ENCODE data around the gene RABGGTA.

RABGGTA gene

DNA sequence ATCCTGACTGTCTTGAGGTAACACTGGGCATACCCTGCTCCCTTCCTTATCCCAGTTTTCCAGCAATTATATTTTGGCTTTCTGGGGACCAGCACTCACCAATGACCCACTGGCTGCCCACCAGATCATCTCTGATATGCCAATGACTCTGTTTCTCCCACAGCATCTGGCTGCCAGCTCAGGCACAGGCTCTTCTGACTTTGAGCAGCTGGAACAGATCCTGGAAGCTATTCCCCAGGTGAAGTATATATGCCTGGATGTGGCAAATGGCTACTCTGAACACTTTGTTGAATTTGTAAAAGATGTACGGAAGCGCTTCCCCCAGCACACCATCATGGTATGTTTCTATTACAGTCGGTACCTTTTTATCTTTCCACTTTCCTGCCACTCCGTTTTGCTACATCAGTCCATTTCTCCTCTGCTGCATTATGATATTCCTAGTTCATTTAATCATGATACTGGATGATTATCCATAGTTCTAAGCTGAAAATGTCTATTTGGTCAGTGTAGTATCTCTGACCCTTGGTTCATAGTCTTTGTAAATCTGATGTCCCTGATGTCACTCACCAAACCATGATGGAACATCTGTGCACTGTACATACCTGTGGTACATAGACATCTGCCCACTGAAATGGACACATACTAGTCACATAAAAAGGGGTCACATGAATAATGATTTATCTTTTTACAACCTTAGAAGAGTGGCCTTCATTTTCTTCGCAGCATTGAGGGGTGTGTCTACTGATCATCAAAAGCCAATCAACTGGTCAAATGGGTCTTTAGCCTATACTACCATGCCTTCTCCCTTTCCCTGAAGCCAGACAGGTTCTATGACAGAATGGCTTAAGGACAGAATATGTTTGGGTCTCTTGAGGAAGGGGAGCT is 35.4 kb downstream of the RABGGTA start:
- WGBS = 93% methylated on average over 3 of the region's 5 CpGs
- no peak overlapping the region for H2AFZ ChIP-seq (ENCODE audit: low read depth, low read length)
- H3K79me1 ChIP-seq (replicated peaks; ENCODE audit: low read length, poor library complexity, severe bottlenecking) = peaks cover 39% of the 10 kb centered on the region
- H3K4me1 ChIP-seq (ENCODE audit: control insufficient read depth, insufficient read depth, low read depth, low read length) = peaks cover 17% of the 10 kb centered on the region
- peaks cover 39 to 72% of the 10 kb centered on the region in 2 experiments for H3K36me3 ChIP-seq (ENCODE audit: control insufficient read depth in 1 of 2, insufficient read depth in 2 of 2, low read depth in 1 of 2, low read length in 2 of 2)
- no peak overlapping the region for H4K91ac ChIP-seq (ENCODE audit: low read length)
- H3K23ac ChIP-seq (ENCODE audit: low read length in 2 of 2) = no peak overlapping the region
- no peak overlapping the region for H3K9ac ChIP-seq (ENCODE audit: low read length)
- no peak overlapping the region for H2AK5ac ChIP-seq (ENCODE audit: low read length, severe bottlenecking)
- no peak overlapping the region for H2BK120ac ChIP-seq (ENCODE audit: low read depth, low read length)
- no peak for DNase-seq
- no peak overlapping the region for H3K27ac ChIP-seq (ENCODE audit: low read length, poor library complexity, severe bottlenecking)
- no peak overlapping the region for H3K4ac ChIP-seq (ENCODE audit: low read depth in 1 of 2, low read length in 2 of 2)
- no peak overlapping the region for H3K18ac ChIP-seq (ENCODE audit: low read depth in 1 of 2, low read length in 2 of 2)
- no peak overlapping the region for H2BK5ac ChIP-seq (ENCODE audit: low read depth, low read length, poor library complexity, severe bottlenecking)
- no peak overlapping the region for H2BK12ac ChIP-seq (ENCODE audit: low read length in 2 of 2)
- no peaks in the 10 kb centered on the region for H3K27me3 ChIP-seq (ENCODE audit: control insufficient read depth in 1 of 2, insufficient read depth in 1 of 2, low read length in 2 of 2)
- H2BK15ac ChIP-seq (ENCODE audit: low read depth, poor library complexity, severe bottlenecking) = no peak overlapping the region
- H3K4me3 ChIP-seq (ENCODE audit: insufficient read depth in 1 of 2, low read depth in 1 of 2, low read length in 2 of 2) = no peak overlapping the region
- H3K4me2 ChIP-seq (ENCODE audit: low read length, poor library complexity, severe bottlenecking) = no peak overlapping the region
- no peak overlapping the region for H4K8ac ChIP-seq (ENCODE audit: low read length)
- no peak overlapping the region for H3K14ac ChIP-seq (ENCODE audit: low read length in 2 of 2)
- no peaks in the 10 kb centered on the region for H3K9me3 ChIP-seq (ENCODE audit: control insufficient read depth, low read length)

DNA sequence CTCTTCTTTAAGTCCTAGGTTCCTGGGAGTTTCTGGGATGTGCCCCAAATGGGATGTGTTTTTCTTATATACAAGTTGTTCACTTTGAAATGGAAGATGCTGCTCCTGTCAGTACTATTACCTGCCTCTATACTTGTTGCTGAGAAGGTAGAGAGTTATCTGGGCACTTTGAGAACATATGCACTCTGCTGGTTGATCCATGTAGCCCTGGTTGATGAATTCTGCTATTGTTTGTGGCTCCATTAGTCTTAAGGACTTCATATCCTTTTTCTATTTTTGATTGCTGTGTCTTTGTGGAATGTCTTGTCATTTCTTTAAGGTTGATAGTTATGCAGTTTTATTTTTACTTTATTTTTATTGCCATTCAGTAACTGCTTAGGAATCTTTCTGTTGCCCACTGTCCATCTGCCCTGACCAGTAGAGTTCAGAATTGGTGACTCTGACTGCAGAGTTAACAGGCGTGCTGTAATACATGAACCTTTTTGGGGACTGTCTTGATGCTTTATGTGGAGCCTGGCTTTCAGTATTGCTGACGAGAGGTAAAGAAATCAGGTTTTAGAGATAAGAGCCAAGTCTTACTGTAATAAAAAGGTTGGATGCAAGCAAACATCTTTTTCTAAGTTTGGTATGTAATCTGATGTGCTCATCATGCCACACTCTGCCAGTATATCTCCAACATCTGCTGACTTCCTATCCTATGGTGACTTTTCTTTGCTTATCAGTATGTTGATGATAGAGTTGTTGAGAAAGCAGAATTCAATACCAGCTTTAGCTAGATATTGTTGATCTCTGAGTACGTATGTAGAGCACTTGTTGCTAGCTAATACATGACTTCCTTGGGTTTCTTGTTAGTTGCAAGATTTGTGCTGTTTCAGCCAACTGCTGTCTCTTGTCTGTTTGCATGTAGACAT is 37.0 kb downstream of the RABGGTA start:
- no peaks in the 10 kb centered on the region for H3K9me3 ChIP-seq (ENCODE audit: control insufficient read depth, low read length)
- no peak overlapping the region for H3K4ac ChIP-seq (ENCODE audit: low read depth in 1 of 2, low read length in 2 of 2)
- no peak overlapping the region for H4K91ac ChIP-seq (ENCODE audit: low read length)
- H2AK5ac ChIP-seq (ENCODE audit: low read length, severe bottlenecking) = no peak overlapping the region
- peak overlapping the region; percentile 98 for H3K9ac ChIP-seq (ENCODE audit: low read length)
- H2BK15ac ChIP-seq (ENCODE audit: low read depth, poor library complexity, severe bottlenecking) = no peak overlapping the region
- H2BK120ac ChIP-seq (ENCODE audit: low read depth, low read length) = no peak overlapping the region
- H3K27ac ChIP-seq (ENCODE audit: low read length, poor library complexity, severe bottlenecking) = no peak overlapping the region
- peak overlapping the region in 1 of 2 experiments; percentile 99 for H3K4me3 ChIP-seq (ENCODE audit: insufficient read depth in 1 of 2, low read depth in 1 of 2, low read length in 2 of 2)
- H2AFZ ChIP-seq (ENCODE audit: low read depth, low read length) = no peak overlapping the region
- DNase-seq = no peak
- no peaks in the 10 kb centered on the region for H3K27me3 ChIP-seq (ENCODE audit: control insufficient read depth in 1 of 2, insufficient read depth in 1 of 2, low read length in 2 of 2)
- no peak overlapping the region for H3K18ac ChIP-seq (ENCODE audit: low read depth in 1 of 2, low read length in 2 of 2)
- no peak overlapping the region for H4K8ac ChIP-seq (ENCODE audit: low read length)
- H3K14ac ChIP-seq (ENCODE audit: low read length in 2 of 2) = no peak overlapping the region
- no peak overlapping the region for H3K23ac ChIP-seq (ENCODE audit: low read length in 2 of 2)
- no peak overlapping the region for H2BK5ac ChIP-seq (ENCODE audit: low read depth, low read length, poor library complexity, severe bottlenecking)
- peaks cover 30% of the 10 kb centered on the region for H3K79me1 ChIP-seq (replicated peaks; ENCODE audit: low read length, poor library complexity, severe bottlenecking)
- peaks cover 27 to 59% of the 10 kb centered on the region in 2 experiments for H3K36me3 ChIP-seq (ENCODE audit: control insufficient read depth in 1 of 2, insufficient read depth in 2 of 2, low read depth in 1 of 2, low read length in 2 of 2)
- no peak overlapping the region for H3K4me2 ChIP-seq (ENCODE audit: low read length, poor library complexity, severe bottlenecking)
- H3K4me1 ChIP-seq (ENCODE audit: control insufficient read depth, insufficient read depth, low read depth, low read length) = peaks cover 14% of the 10 kb centered on the region
- H2BK12ac ChIP-seq (ENCODE audit: low read length in 2 of 2) = no peak overlapping the region
- WGBS = 100% methylated on average over 3 of the region's 3 CpGs

DNA sequence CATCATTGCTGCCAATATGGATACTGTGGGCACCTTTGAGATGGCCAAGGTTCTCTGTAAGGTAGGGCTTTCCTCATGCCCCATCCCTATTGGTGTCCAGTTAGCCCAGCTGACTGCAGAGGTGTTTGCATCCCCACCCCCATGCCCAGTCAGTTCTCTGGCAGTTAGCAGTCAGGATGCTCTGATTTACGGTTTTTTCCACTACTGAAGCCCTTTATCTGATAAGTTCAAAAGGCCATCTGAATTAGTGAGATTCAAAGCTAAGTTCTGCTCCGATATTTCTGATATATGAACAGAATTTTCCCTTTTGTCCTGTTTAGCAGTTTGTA is 37.9 kb downstream of the RABGGTA start:
- Histone ChIP-seq H3K36me3 (ENCODE audit: control insufficient read depth in 1 of 2, insufficient read depth in 2 of 2, low read depth in 1 of 2, low read length in 2 of 2) (peaks cover 24 to 51% of the 10 kb centered on the region in 2 experiments), H3K27ac (ENCODE audit: low read length, poor library complexity, severe bottlenecking) (no peak overlapping the region), H2BK15ac (ENCODE audit: low read depth, poor library complexity, severe bottlenecking) (no peak overlapping the region), H3K9me3 (ENCODE audit: control insufficient read depth, low read length) (no peaks in the 10 kb centered on the region), H3K4me2 (ENCODE audit: low read length, poor library complexity, severe bottlenecking) (peak overlapping the region; percentile 70), H3K27me3 (ENCODE audit: control insufficient read depth in 1 of 2, insufficient read depth in 1 of 2, low read length in 2 of 2) (no peaks in the 10 kb centered on the region), H3K79me1 (replicated peaks; ENCODE audit: low read length, poor library complexity, severe bottlenecking) (peaks cover 29% of the 10 kb centered on the region), H3K4ac (ENCODE audit: low read depth in 1 of 2, low read length in 2 of 2) (peak overlapping the region in 1 of 2 experiments; percentile 95), H2AFZ (ENCODE audit: low read depth, low read length) (no peak overlapping the region), H2BK12ac (ENCODE audit: low read length in 2 of 2) (peak overlapping the region; percentile 1 to 45), H2BK120ac (ENCODE audit: low read depth, low read length) (no peak overlapping the region), H4K91ac (ENCODE audit: low read length) (no peak overlapping the region), H3K4me3 (ENCODE audit: insufficient read depth in 1 of 2, low read depth in 1 of 2, low read length in 2 of 2) (peak overlapping the region in 1 of 2 experiments; percentile 99), H3K18ac (ENCODE audit: low read depth in 1 of 2, low read length in 2 of 2) (no peak overlapping the region), H2BK5ac (ENCODE audit: low read depth, low read length, poor library complexity, severe bottlenecking) (no peak overlapping the region), H3K4me1 (ENCODE audit: control insufficient read depth, insufficient read depth, low read depth, low read length) (peaks cover 12% of the 10 kb centered on the region), H3K14ac (ENCODE audit: low read length in 2 of 2) (no peak overlapping the region), H4K8ac (ENCODE audit: low read length) (peak overlapping the region; percentile 93), H3K9ac (ENCODE audit: low read length) (peak overlapping the region; percentile 98), H2AK5ac (ENCODE audit: low read length, severe bottlenecking) (peak overlapping the region; percentile 64), H3K23ac (ENCODE audit: low read length in 2 of 2) (no peak overlapping the region)
- no peak for DNase-seq
- WGBS = 86% methylated on average over 2 of the region's 2 CpGs

Data from mesenchymal stem cell (in vitro differentiated cells and primary cell).